Forelimb muscle (tissue), 1 donor: Measurements from ENCODE around the gene TWIST1. TPM values are rescaled to one million over a fixed set of nuclear protein-coding genes. Genes with fewer than 3 reads are reported as not detected.

ENCODE experiments used
- DNase-seq: peaks from one replicate; pipeline ENCODE4 v3.0.0-alpha.2; 2013; ENCODE audit warnings: low read depth
- polyA plus RNA-seq: library from polyadenylated mRNA; unstranded; fragments of 120-200 nt; gene quantifications from one replicate; pipeline ENCODE4 v1.2.1, GENCODE V29; 2013; ENCODE audit not compliant: insufficient read length

Gene TWIST1
- polyA plus RNA-seq, 1 donor: 4.8 TPM

GRCh38 chr7:19113855-19114550 is 3.4 kb downstream of the TWIST1 start:
- no peak for DNase-seq

- no peak for DNase-seq
These were observed 4.5 kb downstream of the TWIST1 start for GRCh38 chr7:19113002-19113350.

- no peak for DNase-seq
These were observed 5.0 kb downstream of the TWIST1 start for GRCh38 chr7:19112274-19113001.

GRCh38 chr7:19111474-19112273 is 5.8 kb downstream of the TWIST1 start:
- no peak for DNase-seq

- no peak for DNase-seq
These were observed 6.7 kb downstream of the TWIST1 start for GRCh38 chr7:19110776-19111175.

- no peak for DNase-seq
These were observed 7.3 kb downstream of the TWIST1 start for GRCh38 chr7:19110026-19110730.

GRCh38 chr7:19109000-19109946 is 8.2 kb downstream of the TWIST1 start:
- no peak for DNase-seq

GRCh38 chr7:19107356-19108146 is 9.9 kb downstream of the TWIST1 start:
- DNase-seq: peak; percentile 66

GRCh38 chr7:19107081-19107355 is 10.4 kb downstream of the TWIST1 start:
- DNase-seq: no peak

- DNase-seq: no peak
These were observed 11.0 kb downstream of the TWIST1 start for GRCh38 chr7:19106241-19107080.

- no peak for DNase-seq
These were observed 11.9 kb downstream of the TWIST1 start for GRCh38 chr7:19105546-19105945.

GRCh38 chr7:19104811-19105210 is 12.6 kb downstream of the TWIST1 start:
- no peak for DNase-seq

GRCh38 chr7:19102884-19103283 is 14.6 kb downstream of the TWIST1 start:
- no peak for DNase-seq

- no peak for DNase-seq
These were observed 15.5 kb downstream of the TWIST1 start for GRCh38 chr7:19101909-19102308.

GRCh38 chr7:19101472-19101871 is 16.0 kb downstream of the TWIST1 start:
- no peak for DNase-seq

GRCh38 chr7:19099924-19100323 is 17.5 kb downstream of the TWIST1 start:
- DNase-seq: no peak

- no peak for DNase-seq
These were observed 18.2 kb downstream of the TWIST1 start for GRCh38 chr7:19099194-19099593.

- no peak for DNase-seq
These were observed 18.9 kb downstream of the TWIST1 start for GRCh38 chr7:19098510-19098909.
